GM12874 (cell line): ENCODE results near the gene C2CD3.

Experiments used
- CTCF ChIP-seq: IDR thresholded peaks from 2 replicates; pipeline ENCODE4 v1.5.1; 2011; ENCODE audit warnings: low read depth, mild to moderate bottlenecking, control low read depth, low read length, moderate library complexity; ENCODE audit not compliant: insufficient read depth

C2CD3 gene

GRCh38 chr11:74133436-74133835, 37.4 kb downstream of the C2CD3 start:
- no peak for TF ChIP-seq CTCF

- no peak for TF ChIP-seq CTCF
Observed at GRCh38 chr11:74132833-74133232, 38.0 kb downstream of the C2CD3 start.

GRCh38 chr11:74123008-74123448, 47.8 kb downstream of the C2CD3 start:
- TF ChIP-seq CTCF, result no peak

GRCh38 chr11:74121804-74122203, 49.0 kb downstream of the C2CD3 start:
- no peak for TF ChIP-seq CTCF

GRCh38 chr11:74116719-74117118, 54.1 kb downstream of the C2CD3 start:
- TF ChIP-seq CTCF, result no peak

GRCh38 chr11:74112877-74113276, 57.9 kb downstream of the C2CD3 start:
- TF ChIP-seq CTCF, result no peak

GRCh38 chr11:74106124-74106523, 64.7 kb downstream of the C2CD3 start:
- TF ChIP-seq CTCF, result no peak

GRCh38 chr11:74102321-74102720, 68.5 kb downstream of the C2CD3 start:
- TF ChIP-seq CTCF, result no peak
